HEK293 (cell line): ENCODE data around the gene EVA1B.

Source experiments
- HOXC10 ChIP-seq: sonication (generic); formaldehyde crosslinking; IDR thresholded peaks from 2 replicates; pipeline ENCODE4 v1.8.1; 2023; ENCODE audit warnings: mild to moderate bottlenecking, missing genetic modification reagents
- HOXD13 ChIP-seq: sonication (generic); formaldehyde crosslinking; IDR thresholded peaks from 2 replicates; pipeline ENCODE4 v1.8.0; 2022; ENCODE audit warnings: missing genetic modification reagents, borderline replicate concordance
- INSM2 ChIP-seq: fragments of 450-650 bp; formaldehyde crosslinking; IDR thresholded peaks from 2 replicates; pipeline ENCODE4 v1.5.1; 2016; ENCODE audit warnings: missing biosample characterization, missing genetic modification characterization
- KLF8 ChIP-seq: fragments of 450-650 bp; formaldehyde crosslinking; IDR thresholded peaks from 2 replicates; pipeline ENCODE4 v1.5.1; 2016; ENCODE audit warnings: missing biosample characterization, missing genetic modification characterization
- MZF1 ChIP-seq: fragments of 450-650 bp; formaldehyde crosslinking; IDR thresholded peaks from 2 replicates; pipeline ENCODE4 v1.5.1; 2017; ENCODE audit warnings: missing biosample characterization, missing genetic modification characterization, borderline replicate concordance
- OSR2 ChIP-seq: fragments of 450-650 bp; formaldehyde crosslinking; IDR thresholded peaks from 2 replicates; pipeline ENCODE4 v1.5.1; 2016; ENCODE audit warnings: missing biosample characterization, missing genetic modification characterization
- SETDB1 ChIP-seq: IDR thresholded peaks from one replicate; pipeline ENCODE4 v1.6.1; 2017; ENCODE audit warnings: mild to moderate bottlenecking, low read length, moderate library complexity, mixed read lengths; ENCODE audit not compliant: insufficient read length
- SP7 ChIP-seq: fragments of 450-650 bp; formaldehyde crosslinking; IDR thresholded peaks from 2 replicates; pipeline ENCODE4 v1.5.1; 2016; ENCODE audit warnings: missing biosample characterization, missing genetic modification characterization
- ZBTB21 ChIP-seq: fragments of 450-650 bp; formaldehyde crosslinking; IDR thresholded peaks from 2 replicates; pipeline ENCODE4 v1.5.1; 2017; ENCODE audit warnings: missing biosample characterization, missing genetic modification characterization
- ZBTB44 ChIP-seq: fragments of 450-650 bp; IDR thresholded peaks from 2 replicates; pipeline ENCODE4 v1.5.1; 2018; ENCODE audit warnings: missing biosample characterization, mild to moderate bottlenecking, missing genetic modification characterization
- ZBTB7A ChIP-seq: fragments of 450-650 bp; formaldehyde crosslinking; IDR thresholded peaks from 2 replicates; pipeline ENCODE4 v1.5.1; 2016; ENCODE audit warnings: low read depth, missing biosample characterization, missing genetic modification characterization
- ZEB2 ChIP-seq: fragments of 450-650 bp; formaldehyde crosslinking; IDR thresholded peaks from 2 replicates; pipeline ENCODE4 v1.5.1; 2016; ENCODE audit warnings: missing biosample characterization, missing genetic modification characterization
- ZNF16 ChIP-seq: fragments of 450-650 bp; formaldehyde crosslinking; IDR thresholded peaks from 2 replicates; pipeline ENCODE4 v1.5.1; 2016; ENCODE audit warnings: low read depth, missing biosample characterization, missing genetic modification characterization
- ZNF18 ChIP-seq: fragments of 450-650 bp; formaldehyde crosslinking; IDR thresholded peaks from 2 replicates; pipeline ENCODE4 v1.5.1; 2016; ENCODE audit warnings: missing biosample characterization, missing genetic modification characterization
- ZNF266 ChIP-seq: fragments of 450-650 bp; formaldehyde crosslinking; IDR thresholded peaks from 2 replicates; pipeline ENCODE4 v1.5.1; 2016; ENCODE audit warnings: missing biosample characterization, missing genetic modification characterization, low read depth
- ZNF280C ChIP-seq: fragments of 450-650 bp; formaldehyde crosslinking; IDR thresholded peaks from 2 replicates; pipeline ENCODE4 v1.5.1; 2016; ENCODE audit warnings: missing biosample characterization, missing genetic modification characterization
- ZNF335 ChIP-seq: fragments of 450-650 bp; formaldehyde crosslinking; conservative IDR thresholded peaks from 2 replicates; pipeline ENCODE4 v1.5.1; 2016; ENCODE audit warnings: missing biosample characterization, missing genetic modification characterization
- ZNF366 ChIP-seq: fragments of 450-650 bp; formaldehyde crosslinking; conservative IDR thresholded peaks from 2 replicates; pipeline ENCODE4 v1.5.1; 2016; ENCODE audit warnings: missing biosample characterization, missing genetic modification characterization
- ZNF423 ChIP-seq: fragments of 450-650 bp; formaldehyde crosslinking; IDR thresholded peaks from 2 replicates; pipeline ENCODE4 v1.5.1; 2016; ENCODE audit warnings: missing biosample characterization, missing genetic modification characterization
- ZNF501 ChIP-seq: fragments of 450-650 bp; formaldehyde crosslinking; IDR thresholded peaks from 2 replicates; pipeline ENCODE4 v1.5.1; 2016; ENCODE audit warnings: missing biosample characterization, missing genetic modification characterization
- ZNF514 ChIP-seq: fragments of 450-650 bp; formaldehyde crosslinking; IDR thresholded peaks from 2 replicates; pipeline ENCODE4 v1.5.1; 2016; ENCODE audit warnings: missing biosample characterization, missing genetic modification characterization
- ZNF555 ChIP-seq: fragments of 450-650 bp; formaldehyde crosslinking; conservative IDR thresholded peaks from 2 replicates; pipeline ENCODE4 v1.5.1; 2017; ENCODE audit warnings: missing biosample characterization, mild to moderate bottlenecking, missing genetic modification characterization, inconsistent platforms
- ZNF560 ChIP-seq: fragments of 450-650 bp; formaldehyde crosslinking; IDR thresholded peaks from 2 replicates; pipeline ENCODE4 v1.5.1; 2017; ENCODE audit warnings: missing biosample characterization, missing genetic modification characterization, borderline replicate concordance
- ZNF561 ChIP-seq: fragments of 450-650 bp; IDR thresholded peaks from 2 replicates; pipeline ENCODE4 v1.5.1; 2018; ENCODE audit warnings: missing biosample characterization, missing genetic modification characterization, borderline replicate concordance
- ZNF600 ChIP-seq: fragments of 450-650 bp; formaldehyde crosslinking; IDR thresholded peaks from 2 replicates; pipeline ENCODE4 v1.5.1; 2016; ENCODE audit warnings: missing biosample characterization, missing genetic modification characterization
- ZNF624 ChIP-seq: fragments of 450-650 bp; formaldehyde crosslinking; IDR thresholded peaks from 2 replicates; pipeline ENCODE4 v1.5.1; 2017; ENCODE audit warnings: missing biosample characterization, missing genetic modification characterization
- ZNF626 ChIP-seq: fragments of 450-650 bp; sonication (Bioruptor Pico); formaldehyde crosslinking; IDR thresholded peaks from 2 replicates; pipeline ENCODE4 v1.5.1; 2018; ENCODE audit warnings: missing biosample characterization, missing genetic modification characterization, inconsistent platforms
- ZNF645 ChIP-seq: fragments of 450-650 bp; formaldehyde crosslinking; IDR thresholded peaks from 2 replicates; pipeline ENCODE4; 2016; ENCODE audit warnings: missing biosample characterization, missing genetic modification characterization
- ZNF791 ChIP-seq: fragments of 450-650 bp; formaldehyde crosslinking; IDR thresholded peaks from 2 replicates; pipeline ENCODE4 v1.5.1; 2016; ENCODE audit warnings: missing biosample characterization, missing genetic modification characterization
- ZNF830 ChIP-seq: fragments of 450-650 bp; IDR thresholded peaks from 2 replicates; pipeline ENCODE4 v1.5.0; 2018; ENCODE audit warnings: missing biosample characterization, missing genetic modification characterization, low read depth, mild to moderate bottlenecking, moderate library complexity
- ZXDB ChIP-seq: fragments of 450-650 bp; formaldehyde crosslinking; IDR thresholded peaks from 2 replicates; pipeline ENCODE4 v1.5.1; 2016; ENCODE audit warnings: missing biosample characterization, missing genetic modification characterization
- TF ChIP-seq, protein P1 (sequence below): fragments of 450-650 bp; formaldehyde crosslinking; IDR thresholded peaks from 2 replicates; pipeline ENCODE4 v1.5.1; 2017; ENCODE audit warnings: missing biosample characterization, missing genetic modification characterization

The EVA1B gene

DNA sequence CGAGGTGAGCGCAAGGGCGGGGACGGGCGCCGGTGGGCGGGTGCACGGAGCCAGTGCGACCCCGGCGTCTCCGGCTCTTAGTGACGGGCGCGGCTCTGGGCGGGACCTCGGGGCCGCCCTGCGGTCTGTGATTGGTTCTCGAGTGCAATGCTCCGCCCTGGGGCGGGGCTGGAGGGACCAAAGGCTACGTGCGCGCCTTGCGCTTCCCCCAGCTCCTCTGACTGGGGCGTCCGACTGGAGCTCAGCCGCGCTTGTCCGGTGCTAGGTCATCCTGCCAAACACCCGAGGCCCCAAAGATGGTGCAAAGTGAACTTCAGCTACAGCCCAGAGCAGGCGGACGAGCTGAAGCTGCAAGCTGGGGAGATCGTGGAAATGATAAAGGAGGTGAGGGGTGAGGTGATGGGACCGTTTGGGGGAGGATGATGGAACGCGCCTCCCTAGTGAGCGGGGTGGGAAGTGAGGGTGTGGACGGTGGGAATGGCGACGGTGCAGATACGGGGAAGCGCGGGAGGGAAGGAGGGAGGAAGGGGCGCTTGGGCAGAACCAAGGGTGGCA, 16.5 kb downstream of the EVA1B start (continued):
- TF ChIP-seq ZBTB44 (tag by site-specific recombination) = no peak
- peak; percentile 94 for TF ChIP-seq ZNF600 (tag by site-specific recombination)
- TF ChIP-seq ZNF335 = peak; percentile 54
- TF ChIP-seq ZNF791 (tag by site-specific recombination) = no peak
- TF ChIP-seq ZNF18 = peak; percentile 91
- TF ChIP-seq ZNF280C (tag by site-specific recombination) = no peak
- TF ChIP-seq ZNF366 (tag by site-specific recombination) = peak; percentile 81
- TF ChIP-seq ZNF624 = no peak
- TF ChIP-seq ZNF561 (tag by site-specific recombination) = peak; percentile 67
- TF ChIP-seq ZNF830 = no peak
- no peak for TF ChIP-seq SETDB1
- TF ChIP-seq ZNF555 (tag by site-specific recombination) = no peak
- no peak for TF ChIP-seq ZBTB21 (tag by site-specific recombination)
- no peak for TF ChIP-seq ZNF645
- TF ChIP-seq, protein P1, sequence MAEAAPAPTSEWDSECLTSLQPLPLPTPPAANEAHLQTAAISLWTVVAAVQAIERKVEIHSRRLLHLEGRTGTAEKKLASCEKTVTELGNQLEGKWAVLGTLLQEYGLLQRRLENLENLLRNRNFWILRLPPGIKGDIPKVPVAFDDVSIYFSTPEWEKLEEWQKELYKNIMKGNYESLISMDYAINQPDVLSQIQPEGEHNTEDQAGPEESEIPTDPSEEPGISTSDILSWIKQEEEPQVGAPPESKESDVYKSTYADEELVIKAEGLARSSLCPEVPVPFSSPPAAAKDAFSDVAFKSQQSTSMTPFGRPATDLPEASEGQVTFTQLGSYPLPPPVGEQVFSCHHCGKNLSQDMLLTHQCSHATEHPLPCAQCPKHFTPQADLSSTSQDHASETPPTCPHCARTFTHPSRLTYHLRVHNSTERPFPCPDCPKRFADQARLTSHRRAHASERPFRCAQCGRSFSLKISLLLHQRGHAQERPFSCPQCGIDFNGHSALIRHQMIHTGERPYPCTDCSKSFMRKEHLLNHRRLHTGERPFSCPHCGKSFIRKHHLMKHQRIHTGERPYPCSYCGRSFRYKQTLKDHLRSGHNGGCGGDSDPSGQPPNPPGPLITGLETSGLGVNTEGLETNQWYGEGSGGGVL = peak; percentile 73
- TF ChIP-seq HOXD13 (CRISPR knock-in tag) = no peak
- no peak for TF ChIP-seq HOXC10 (CRISPR knock-in tag)
- TF ChIP-seq KLF8 (tag by site-specific recombination) = peak; percentile 81
- TF ChIP-seq ZNF16 (tag by site-specific recombination) = no peak
- no peak for TF ChIP-seq MZF1
- peak; percentile 84 for TF ChIP-seq ZBTB7A (tag by site-specific recombination)
- TF ChIP-seq ZNF266 (tag by site-specific recombination) = no peak
- no peak for TF ChIP-seq ZNF514 (tag by site-specific recombination)
- no peak for TF ChIP-seq ZNF626 (tag by site-specific recombination)
- no peak for TF ChIP-seq ZNF560 (tag by site-specific recombination)
- TF ChIP-seq INSM2 = peak; percentile 86
- TF ChIP-seq SP7 (tag by site-specific recombination) = peak; percentile 56
- no peak for TF ChIP-seq OSR2 (tag by site-specific recombination)
- no peak for TF ChIP-seq ZNF423 (tag by site-specific recombination)
- TF ChIP-seq ZXDB (tag by site-specific recombination) = peak; percentile 31; the same call in 1 of the 2 replicates
- TF ChIP-seq ZEB2 (tag by site-specific recombination) = 0 out of 2 replicates have a peak, but pooled peaks have one; percentile 10
- peak; percentile 36; the same call in 1 of the 2 replicates for TF ChIP-seq ZNF501 (tag by site-specific recombination)
